OCI-LY7 (cell line): ENCODE data around the gene TTI1.

Experiments
- CTCF ChIP-seq: fragments of 200-600 bp; sonication (generic); conservative IDR thresholded peaks from 2 replicates; pipeline ENCODE4 v1.5.1; 2014; ENCODE audit warnings: mild to moderate bottlenecking, antibody characterized with exemption, low read length, moderate library complexity, mixed read lengths
- EZH2phosphoT487 ChIP-seq: fragments of 200-600 bp; sonication (generic); IDR thresholded peaks from 2 replicates; pipeline ENCODE4 v1.6.1; 2018; ENCODE audit warnings: low read depth, borderline replicate concordance, mild to moderate bottlenecking, mixed run types, antibody characterized with exemption, low read length, moderate library complexity, mixed read lengths

- TF ChIP-seq CTCF (no peak), EZH2phosphoT487 (no peak)
Measured at GRCh38 chr20:38001981-38002380, 31.3 kb downstream of the TTI1 start.
